Activated CD8-positive, alpha-beta T cell treated with anti-CD3 and anti-CD28 coated beads for 36 hours (primary cell): Measurements from ENCODE around the gene ENPP7. TPM values are rescaled to one million over a fixed set of nuclear protein-coding genes. Genes with fewer than 3 reads are reported as not detected.

Experiments used
- ATAC-seq: fragments of 200-7000 bp; cut with Tn5 transposase; one replicate; pipeline ENCODE4 v1.10.0; 2021; ENCODE audit warnings: mild to moderate bottlenecking, moderate library complexity
- CTCF ChIA-PET: fragments of 350-600 bp; sonication (Branson Sonifier 250); formaldehyde crosslinking; loops from one replicate; lab custom pipeline; 2021; ENCODE audit warnings: antibody characterized with exemption; lab: Charles Lee
- POLR2A ChIA-PET: fragments of 350-600 bp; sonication (Branson Sonifier 250); formaldehyde crosslinking; loops from one replicate; lab custom pipeline; 2021; ENCODE audit warnings: antibody characterized with exemption; lab: Charles Lee
- DNase-seq: peaks from one replicate; pipeline ENCODE4 v3.0.0-alpha.2; 2020
- H3K27ac Mint-ChIP-seq: one replicate; pipeline ENCODE4 v1.8.0; 2021; ENCODE audit warnings: mild to moderate bottlenecking, mixed read lengths
- H3K27me3 Mint-ChIP-seq: one replicate; pipeline ENCODE4 v1.8.0; 2021; ENCODE audit warnings: mixed read lengths
- H3K36me3 Mint-ChIP-seq: one replicate; pipeline ENCODE4 v1.8.0; 2021; ENCODE audit warnings: low read depth, mixed read lengths
- H3K4me1 Mint-ChIP-seq: one replicate; pipeline ENCODE4 v1.8.0; 2021; ENCODE audit warnings: low read depth, mixed read lengths
- H3K4me3 Mint-ChIP-seq: one replicate; pipeline ENCODE4 v1.8.0; 2021; ENCODE audit warnings: mild to moderate bottlenecking, moderate library complexity, mixed read lengths
- H3K9me3 Mint-ChIP-seq: one replicate; pipeline ENCODE4 v1.8.0; 2021; ENCODE audit warnings: mixed read lengths
- CTCF ChIP-seq: fragments of 200-600 bp; IDR thresholded peaks from one replicate; pipeline ENCODE4 v1.8.0; 2022; ENCODE audit warnings: antibody characterized with exemption, mild to moderate bottlenecking
- intact Hi-C: fragments of 100-400 bp; cut with micrococcal nuclease; formaldehyde crosslinking; loops from one replicate; pipeline ENCODE4 v1.10.0; 2022
- microRNA-seq: library from miRNA; unstranded; fragments of <30 nt; microRNA quantifications from one replicate; pipeline ENCODE4 v1.2.0, GENCODE V29; 2022; ENCODE audit warnings: borderline microRNAs expressed, borderline replicate concordance
- total RNA-seq, 2 experiments: library from RNA; stranded (reverse); gene quantifications; one replicate each; pipeline ENCODE4 v1.2.3, GENCODE V29; 2021

The ENPP7 gene
- total RNA-seq, 2 experiments from 2014 or later, result 0.16 TPM; not detected in 1

GRCh38 chr17:79790805-79791734 lies 60.3 kb downstream of the ENPP7 start:
- intact Hi-C loops, result no loop called here
- Mint-ChIP-seq H3K4me1 (peaks cover 11% of the 10 kb centered on the region), H3K27ac (no peak overlapping the region), H3K9me3 (no peaks in the 10 kb centered on the region), H3K36me3 (peaks cover 3% of the 10 kb centered on the region), H3K4me3 (no peak overlapping the region), H3K27me3 (peaks cover 42% of the 10 kb centered on the region)
- CTCF ChIA-PET, result interaction anchor here (1.0 to 2.0 kb wide), 5 partner anchors 17 to 203 kb away, joined by 3 to 6 read pairs (median 5); no protein-coding TSS in a partner anchor
- POLR2A ChIA-PET, result interaction anchor here (1.2 to 1.8 kb wide), 3 partner anchors 10 to 131 kb away, joined by 3 to 4 read pairs (median 4); no protein-coding TSS in a partner anchor
- ATAC-seq (no peak), DNase-seq (no peak)
- no peak for TF ChIP-seq CTCF

DNA sequence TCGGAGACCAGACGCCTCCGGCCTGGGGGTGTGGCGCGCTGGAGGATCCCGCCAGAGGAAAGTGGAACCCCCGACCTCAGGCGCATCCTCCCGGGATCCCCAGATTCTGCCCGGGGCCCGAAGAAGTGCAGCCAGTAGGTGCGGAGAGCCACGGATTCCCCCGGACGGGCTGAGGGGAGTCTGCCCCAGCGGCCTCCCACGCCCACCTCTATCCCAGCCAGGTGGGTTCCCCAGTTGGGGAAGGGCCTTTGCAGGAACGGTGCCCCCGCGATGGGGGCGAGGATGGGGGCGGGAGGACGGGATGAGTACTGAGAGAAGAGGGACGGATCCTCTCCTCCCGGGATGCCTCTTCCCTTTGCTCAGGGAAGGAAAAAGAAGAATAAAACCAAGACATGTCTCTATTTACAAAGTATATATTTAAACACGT lies 61.0 kb downstream of the ENPP7 start:
- H3K27me3 Mint-ChIP-seq, result peaks cover 42% of the 10 kb centered on the region
- intact Hi-C loops, result no loop called here
- H3K27ac Mint-ChIP-seq, result no peak overlapping the region
- no peaks in the 10 kb centered on the region for H3K9me3 Mint-ChIP-seq
- H3K4me3 Mint-ChIP-seq, result no peak overlapping the region
- peaks cover 14% of the 10 kb centered on the region for H3K4me1 Mint-ChIP-seq
- no peak for ATAC-seq
- no peak for TF ChIP-seq CTCF
- no peak for DNase-seq
- peaks cover 3% of the 10 kb centered on the region for H3K36me3 Mint-ChIP-seq
- CTCF ChIA-PET, result interaction anchor here (1.3 kb wide), 1 partner anchor 47 kb away, joined by 3 read pairs; no protein-coding TSS in a partner anchor
- POLR2A ChIA-PET, result interaction anchor here (1.5 kb wide), 1 partner anchor 131 kb away, joined by 3 read pairs; no protein-coding TSS in a partner anchor

Small RNA genes within 50 kb of the gene (microRNA-seq; reads per million reads assigned to microRNA genes)
- gene MIR4739, result 1.8 reads per million

Other genes with a start within 250 kb of the ENPP7 start
- not detected for gene RBFOX3, start 119.9 kb upstream of the ENPP7 start, total RNA-seq
- 1 to 10 TPM; 8.0 to 9.7 TPM for gene CBX2, start 47.2 kb downstream of the ENPP7 start, total RNA-seq
- 1 to 10 TPM; 7.0 to 9.4 TPM for gene CBX8, start 66.1 kb downstream of the ENPP7 start, total RNA-seq
- 10 to 100 TPM; 23.9 to 28.0 TPM for gene CBX4, start 108.5 kb downstream of the ENPP7 start, total RNA-seq